Stimulated activated CD4-positive, alpha-beta T cell treated with anti-CD3 and anti-CD28 coated beads, Interleukin-12 subunit alpha, Interleukin-12 subunit beta, amount 100 ng/mL, for 48 hours (primary cell): ENCODE results near the gene ZWILCH.
"Not testable (repeated sequence)": the region's sequence is repeated elsewhere in the genome, so short reads cannot be mapped to it uniquely, and the experiment has no call there.

ENCODE experiments used
- DNase-seq, 3 donors: peaks; one replicate each; pipeline ENCODE4 v3.0.0-alpha.2; 2020; ENCODE audit warnings: low read depth in 2 of 3, low spot score in 1 of 3

Gene ZWILCH

GRCh38 chr15:66578286-66578875 is 73.3 kb downstream of the ZWILCH start:
- no peak for DNase-seq

- no peak for DNase-seq
These were observed 75.5 kb downstream of the ZWILCH start for GRCh38 chr15:66580643-66581042.

- DNase-seq: no peak
These were observed 76.9 kb downstream of the ZWILCH start for GRCh38 chr15:66581972-66582537.

GRCh38 chr15:66586155-66586976 is 81.2 kb downstream of the ZWILCH start:
- no peak for DNase-seq

GRCh38 chr15:66587020-66587419 is 81.9 kb downstream of the ZWILCH start:
- no peak for DNase-seq

GRCh38 chr15:66587749-66588148 is 82.6 kb downstream of the ZWILCH start:
- DNase-seq: no peak

GRCh38 chr15:66588537-66588936 is 83.4 kb downstream of the ZWILCH start:
- DNase-seq: no peak

GRCh38 chr15:66588971-66589370 is 83.8 kb downstream of the ZWILCH start:
- DNase-seq: no peak

- not testable (repeated sequence) for DNase-seq
These were observed 84.3 kb downstream of the ZWILCH start for GRCh38 chr15:66589429-66589828.

GRCh38 chr15:66590435-66590834 is 85.3 kb downstream of the ZWILCH start:
- no peak for DNase-seq

- no peak for DNase-seq
These were observed 86.3 kb downstream of the ZWILCH start for GRCh38 chr15:66591322-66591862.

GRCh38 chr15:66592505-66593218 is 87.5 kb downstream of the ZWILCH start:
- DNase-seq: no peak

- DNase-seq: no peak
These were observed 88.2 kb downstream of the ZWILCH start for GRCh38 chr15:66593219-66593780.

- DNase-seq: no peak
These were observed 89.2 kb downstream of the ZWILCH start for GRCh38 chr15:66594344-66594743.

- no peak for DNase-seq
These were observed 89.7 kb downstream of the ZWILCH start for GRCh38 chr15:66594836-66595235.

- DNase-seq: no peak
These were observed 90.2 kb downstream of the ZWILCH start for GRCh38 chr15:66595332-66595731.

GRCh38 chr15:66595931-66596545 is 90.9 kb downstream of the ZWILCH start:
- no peak for DNase-seq

- DNase-seq: no peak
These were observed 93.1 kb downstream of the ZWILCH start for GRCh38 chr15:66598095-66598815.
